ENCODE measurements around the gene CEP72. TPM values are rescaled to one million over a fixed set of nuclear protein-coding genes. Genes with fewer than 3 reads are reported as not detected.

The CEP72 gene
- total and polyA plus RNA-seq, 10 of the 15 experiments (the other 5 are each of a cell fraction or from before 2014, with no cell fraction given) = 0.35 to 13.5 (median 8.3) TPM

- TF ChIP-seq GATAD2B (conservative IDR thresholded peaks at IDR 0.05; ENCODE audit: low read depth) (no peak), E2F4 (IDR thresholded peaks at IDR 0.05; ENCODE audit: low read depth, low read length) (no peak), BCL11A (IDR thresholded peaks at IDR 0.05; ENCODE audit: low read depth, low read length) (no peak), BCLAF1 (IDR thresholded peaks at IDR 0.05) (no peak)
Observed at GRCh38 chr5:568061-568781, 43.9 kb upstream of the CEP72 start (continued).

- H3K9me3 ChIP-seq (replicated peaks; ENCODE audit: control insufficient read depth, insufficient read depth, low read length) = no peaks in the 10 kb centered on the region
- intact Hi-C loops (cut with micrococcal nuclease; ENCODE audit: unreplicated experiment) (no loop called here), in situ Hi-C loops (cut with MboI) (no loop called here)
- H3K36me3 ChIP-seq (ENCODE audit: control insufficient read depth in 2 of 2, insufficient read depth in 2 of 2, low read length in 1 of 2) = no peaks in the 10 kb centered on the region
- no peaks in the 10 kb centered on the region for H4K20me1 ChIP-seq (ENCODE audit: control insufficient read depth, insufficient read depth)
- ChIA-PET SMC1A (ENCODE audit: uncharacterized antibody, unreplicated experiment) (no interaction called here), RAD21 (ENCODE audit: unreplicated experiment) (no interaction called here), CTCF (no interaction called here), POLR2A (no interaction called here)
- WGBS (ENCODE audit: insufficient coverage, insufficient replicate concordance, low lambda C conversion rate, missing lambda C conversion rate) = 68% methylated on average over 8 of the region's 8 CpGs
- H3K4me1 ChIP-seq (ENCODE audit: control insufficient read depth, insufficient read depth, low read length) = no peaks in the 10 kb centered on the region
- no peak overlapping the region for H3K27ac ChIP-seq (ENCODE audit: control insufficient read depth, insufficient read depth)
- no TSS peak for BruUV-seq (replicated peaks)
- no peaks in the 10 kb centered on the region for H3K79me2 ChIP-seq (ENCODE audit: control insufficient read depth, insufficient read depth, low read length)
- DNase-seq (ENCODE audit: low read depth, low spot score) = no peak
- no peaks in the 10 kb centered on the region; a peak in 1 of 4 replicates for H3K27me3 ChIP-seq (replicated peaks in 1 of 2; ENCODE audit: control insufficient read depth in 2 of 2, insufficient read depth in 2 of 2, low read length in 1 of 2)
- no peak overlapping the region for H3K4me3 ChIP-seq
- ATAC-seq = no peak
- H3K4me2 ChIP-seq (ENCODE audit: control insufficient read depth, insufficient read depth) = no peak overlapping the region
- FAIRE-seq = no peak
- no peak for TF ChIP-seq LARP7 (IDR thresholded peaks at IDR 0.05)
- TF ChIP-seq SP1 (IDR thresholded peaks at IDR 0.05; ENCODE audit: low read depth, low read length) = no peak
- TF ChIP-seq NFYA (IDR thresholded peaks at IDR 0.05; ENCODE audit: borderline replicate concordance, low read depth, low read length) = no peak
- no peak for TF ChIP-seq RFX5 (IDR thresholded peaks at IDR 0.05; ENCODE audit: low read depth, low read length)
- no peak for TF ChIP-seq BCL11A (IDR thresholded peaks at IDR 0.05; ENCODE audit: low read depth, low read length)
- no peak for TF ChIP-seq ATF3 (IDR thresholded peaks at IDR 0.05; ENCODE audit: borderline replicate concordance, extremely low read depth, low read depth, low read length)
- TF ChIP-seq KDM1A (IDR thresholded peaks at IDR 0.05; ENCODE audit: borderline replicate concordance) = no peak
- TF ChIP-seq IRF4 (IDR thresholded peaks at IDR 0.05; ENCODE audit: low read depth, low read length) = no peak
- TF ChIP-seq BHLHE40 (IDR thresholded peaks at IDR 0.05; ENCODE audit: borderline replicate concordance in 1 of 2, low read depth in 2 of 2, low read length in 1 of 2) = no peak
- no peak for TF ChIP-seq PRDM15 (CRISPR knock-in tag; IDR thresholded peaks at IDR 0.05)
- H3K9ac ChIP-seq (ENCODE audit: control insufficient read depth, insufficient read depth, low read length) = no peak overlapping the region
- H2AFZ ChIP-seq (ENCODE audit: control insufficient read depth, low read depth, low read length) = no peak overlapping the region
Observed at GRCh38 chr5:568809-569208, 43.3 kb upstream of the CEP72 start.

Data from GM12878 (cell line).